NCI-H748 (cell line): ENCODE measurements around the gene ANAPC15.
A peak's percentile ranks its signal among the peaks of the same experiment; 100 is the strongest.

Experiments
- DNase-seq: peaks from one replicate; lab custom pipeline; 2025; ENCODE audit not compliant: unreplicated experiment; lab: John Stamatoyannopoulos, UW

Gene ANAPC15

DNA sequence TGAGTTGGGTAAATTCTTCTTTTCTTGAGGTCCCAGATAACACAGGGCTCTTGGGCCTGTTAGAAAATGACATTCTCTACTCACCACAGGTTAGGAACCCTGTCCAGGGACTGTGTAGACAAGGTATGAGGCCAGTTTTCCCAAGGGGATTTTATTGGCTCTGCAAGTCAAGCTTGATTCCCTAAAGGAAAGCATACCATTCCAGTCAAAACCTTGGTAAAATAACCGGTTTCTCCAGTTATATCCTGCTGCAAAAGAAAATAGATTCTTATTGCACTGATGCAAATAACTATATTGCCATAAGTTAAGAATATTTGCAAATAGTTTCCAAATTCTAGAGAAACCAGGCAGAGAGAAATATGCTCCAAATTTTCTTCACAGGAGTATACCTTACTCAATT, 13.5 kb upstream of the ANAPC15 start:
- DNase-seq = no peak

- DNase-seq = no peak
Measured at GRCh38 chr11:72124046-72124445, 11.6 kb upstream of the ANAPC15 start.

GRCh38 chr11:72123117-72123653, 10.7 kb upstream of the ANAPC15 start:
- no peak for DNase-seq

GRCh38 chr11:72122607-72123006, 10.1 kb upstream of the ANAPC15 start:
- DNase-seq = no peak

GRCh38 chr11:72120930-72121329, 8.4 kb upstream of the ANAPC15 start:
- DNase-seq = no peak

DNA sequence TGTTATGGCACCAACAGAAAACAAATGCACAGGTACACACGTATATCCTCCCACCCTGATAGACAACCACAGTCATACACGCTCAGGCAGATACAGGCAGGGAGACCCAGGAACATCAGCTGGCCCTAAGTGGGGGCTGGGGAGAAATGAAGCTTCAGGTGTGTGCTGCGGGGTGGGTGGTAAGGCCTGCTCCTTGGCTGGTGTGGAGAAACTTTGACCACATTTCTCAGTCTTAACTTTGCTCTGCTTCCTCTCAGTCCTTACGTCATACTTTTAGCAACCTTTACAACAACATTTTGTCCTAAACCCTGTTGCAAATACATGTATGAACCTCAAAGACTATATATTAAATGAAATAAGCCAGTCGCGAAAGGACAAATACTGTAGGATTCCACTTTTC, 6.7 kb upstream of the ANAPC15 start:
- no peak for DNase-seq

GRCh38 chr11:72116019-72116755, 3.7 kb upstream of the ANAPC15 start:
- no peak for DNase-seq

- DNase-seq = no peak
Measured at GRCh38 chr11:72114570-72114969, 2.1 kb upstream of the ANAPC15 start.

DNA sequence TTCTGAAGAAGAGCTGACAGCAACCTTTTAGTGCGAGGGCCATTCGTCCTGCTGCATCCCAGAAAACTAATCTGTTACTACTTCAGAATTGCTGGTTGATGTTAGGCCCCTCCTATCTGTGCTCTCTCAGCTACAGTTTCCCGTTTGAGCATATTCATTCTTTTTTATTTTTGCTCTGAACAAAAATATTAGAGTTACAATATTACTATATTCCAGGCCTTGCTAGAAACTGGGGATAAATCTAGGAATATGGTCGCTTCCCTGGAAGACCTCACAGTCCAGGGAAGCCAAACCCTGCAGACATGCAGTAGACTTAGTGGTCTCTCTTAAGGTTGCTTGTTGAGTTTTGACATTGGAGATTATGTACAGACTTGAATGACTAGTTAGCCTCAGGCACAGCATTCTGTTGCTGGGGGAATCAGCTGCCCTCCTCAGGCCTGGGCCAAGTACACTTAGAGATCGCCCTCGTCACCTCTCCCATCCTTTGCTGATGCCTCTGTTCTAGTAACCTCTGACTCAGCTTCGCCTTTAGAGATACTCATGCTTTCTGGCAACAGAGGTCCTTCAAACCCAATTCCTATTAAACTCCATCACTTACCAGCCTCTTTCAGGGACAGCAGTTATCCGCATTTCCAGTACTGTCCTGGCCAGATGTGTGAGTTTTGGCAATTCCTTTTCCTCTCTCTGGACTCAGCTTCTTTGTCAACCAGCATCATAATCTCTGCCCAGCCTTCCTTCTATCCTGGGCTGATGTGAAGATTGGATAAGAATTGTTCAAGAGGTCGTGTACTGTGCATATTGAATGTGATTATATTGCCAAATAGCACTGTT, 698 bp upstream of the ANAPC15 start:
- DNase-seq = no peak

DNA sequence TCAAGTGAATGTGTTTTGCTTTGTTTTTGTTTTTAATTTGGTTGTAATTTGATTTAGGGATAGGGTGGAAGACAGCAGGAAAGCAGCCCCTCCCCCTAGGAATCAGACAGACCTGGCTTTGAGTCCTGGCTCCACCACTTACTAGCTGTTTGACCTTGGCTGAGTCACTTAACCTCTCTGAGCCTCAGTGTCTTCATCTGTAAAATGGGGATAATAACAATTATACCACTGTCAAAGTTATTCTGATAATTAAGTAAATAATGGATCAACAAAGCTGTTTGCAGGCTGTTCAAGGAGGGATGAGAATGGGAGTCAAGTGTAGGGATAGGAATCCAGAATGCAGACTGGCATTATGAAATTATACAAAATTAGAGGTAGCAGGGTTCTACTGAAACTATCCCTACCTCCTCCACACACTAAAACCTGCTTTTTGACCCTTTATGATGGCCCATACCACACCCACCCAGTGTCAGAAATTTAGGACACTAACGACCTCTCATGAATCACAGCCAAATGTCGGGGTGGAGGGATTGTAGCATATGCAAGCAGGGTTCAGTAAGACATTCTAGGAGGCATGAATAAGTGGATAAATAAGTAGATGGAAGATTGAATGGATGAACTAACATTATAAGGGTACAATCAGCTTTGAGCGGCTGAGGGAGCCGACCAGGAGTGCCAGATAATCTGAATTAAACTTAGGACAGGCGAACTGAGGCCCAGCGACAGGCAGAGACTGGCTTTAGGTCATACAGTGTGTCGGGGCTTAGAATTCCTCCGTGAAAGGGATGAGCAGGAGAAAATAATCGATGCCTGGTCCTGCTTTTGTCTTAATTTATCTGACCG, 974 bp downstream of the ANAPC15 start:
- DNase-seq = no peak

DNA sequence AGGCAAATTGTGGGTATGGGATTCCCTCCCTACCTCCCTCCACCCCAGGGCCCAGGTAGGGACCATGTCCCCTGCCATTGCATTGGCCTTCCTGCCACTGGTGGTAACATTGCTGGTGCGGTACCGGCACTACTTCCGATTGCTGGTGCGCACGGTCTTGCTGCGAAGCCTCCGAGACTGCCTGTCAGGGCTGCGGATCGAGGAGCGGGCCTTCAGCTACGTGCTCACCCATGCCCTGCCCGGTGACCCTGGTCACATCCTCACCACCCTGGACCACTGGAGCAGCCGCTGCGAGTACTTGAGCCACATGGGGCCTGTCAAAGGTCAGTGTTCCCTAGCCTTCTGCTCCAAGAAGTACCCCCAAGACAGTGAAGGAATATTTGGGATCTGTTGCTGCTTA, 6.6 kb downstream of the ANAPC15 start, which contains the start of gene TOMT:
TOMT (plus strand) TSS at position 37 of the 400 bp plus-strand sequence; CDS start at position 65, 28 bp downstream.
- DNase-seq = no peak

DNA sequence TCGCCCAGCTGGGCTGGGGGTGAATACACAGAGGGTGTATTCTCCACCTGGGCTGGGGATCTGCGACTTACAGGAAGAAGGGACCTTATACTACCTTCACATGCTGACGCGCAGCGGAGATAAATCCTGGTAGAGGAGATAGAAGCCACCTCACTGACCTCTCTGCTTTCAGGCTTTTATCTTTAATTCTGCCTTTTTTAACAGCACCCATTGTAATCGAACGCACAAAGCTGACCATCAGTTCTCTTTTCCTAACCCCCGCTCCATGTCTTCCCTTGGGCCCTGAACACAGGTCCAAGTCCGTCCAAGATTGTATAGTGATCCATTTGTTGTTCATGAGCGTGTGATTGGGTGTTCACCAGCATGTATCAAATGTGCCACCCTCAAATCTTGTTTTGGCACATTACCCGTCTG, 8.7 kb downstream of the ANAPC15 start:
- DNase-seq = no peak

DNA sequence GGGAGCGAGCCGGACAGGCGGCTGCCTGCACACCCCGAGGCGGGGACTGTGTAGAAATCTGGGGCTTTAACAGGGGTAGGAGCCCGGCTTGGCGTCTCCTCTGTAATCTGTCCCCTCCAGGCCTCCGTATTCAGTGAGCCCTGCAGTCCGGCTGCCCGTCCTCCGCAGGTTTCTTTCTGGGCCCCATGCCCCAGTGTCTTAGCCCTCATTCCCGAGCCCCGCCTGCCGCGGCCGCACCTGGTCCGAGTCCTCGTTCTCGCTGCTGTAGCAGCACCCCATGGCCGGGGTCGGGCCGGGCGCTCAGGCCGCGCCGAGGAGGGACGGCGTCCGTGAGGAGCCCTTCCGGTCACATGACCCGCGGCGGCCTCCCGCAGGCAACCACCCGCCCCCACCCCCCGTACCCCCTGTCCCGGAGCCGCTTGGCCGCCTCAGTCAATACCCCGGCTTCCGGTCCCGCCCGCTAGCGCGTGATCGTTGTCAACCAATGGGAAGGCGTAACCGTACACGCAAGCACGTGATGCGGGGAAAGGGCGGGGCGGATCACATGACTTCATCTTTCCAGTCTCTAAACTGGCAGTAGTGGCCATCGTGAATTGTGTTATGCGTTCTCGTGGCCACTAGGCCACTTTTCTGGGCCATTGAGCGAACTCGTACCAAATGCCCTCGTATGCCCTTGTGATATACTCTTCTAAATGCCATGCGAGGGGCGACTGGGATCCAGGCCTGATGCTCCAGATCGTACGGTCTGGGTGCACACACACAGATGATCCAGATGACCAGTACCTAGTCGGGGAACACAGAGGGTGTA, 9.3 kb downstream of the ANAPC15 start, which contains the start of gene LAMTOR1:
LAMTOR1 (minus strand) TSS at position 352 of the 808 bp plus-strand sequence; CDS start at position 279, 73 bp downstream.
- peak; percentile 99 for DNase-seq

- no peak for DNase-seq
Measured at GRCh38 chr11:72102631-72102945, 9.9 kb downstream of the ANAPC15 start.

DNA sequence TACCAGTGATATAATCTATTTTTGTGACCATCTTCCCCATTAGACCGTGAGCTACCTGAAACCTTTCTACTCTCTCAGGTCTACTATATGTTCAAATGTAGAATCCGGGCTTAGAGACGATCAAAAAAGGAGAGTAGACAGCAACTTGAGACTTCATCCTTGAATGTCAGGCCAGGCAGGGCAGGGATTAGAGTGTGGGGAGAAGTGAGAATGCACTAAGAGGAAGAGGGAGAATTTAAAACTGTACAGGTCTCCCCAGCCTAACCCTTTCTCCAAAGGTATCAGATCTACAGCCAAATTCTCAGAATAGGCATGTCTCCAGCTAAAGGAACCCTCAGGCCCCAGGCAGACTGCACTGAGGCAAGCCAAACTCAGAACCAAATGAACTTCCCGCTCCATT, 10.3 kb downstream of the ANAPC15 start:
- no peak for DNase-seq

DNA sequence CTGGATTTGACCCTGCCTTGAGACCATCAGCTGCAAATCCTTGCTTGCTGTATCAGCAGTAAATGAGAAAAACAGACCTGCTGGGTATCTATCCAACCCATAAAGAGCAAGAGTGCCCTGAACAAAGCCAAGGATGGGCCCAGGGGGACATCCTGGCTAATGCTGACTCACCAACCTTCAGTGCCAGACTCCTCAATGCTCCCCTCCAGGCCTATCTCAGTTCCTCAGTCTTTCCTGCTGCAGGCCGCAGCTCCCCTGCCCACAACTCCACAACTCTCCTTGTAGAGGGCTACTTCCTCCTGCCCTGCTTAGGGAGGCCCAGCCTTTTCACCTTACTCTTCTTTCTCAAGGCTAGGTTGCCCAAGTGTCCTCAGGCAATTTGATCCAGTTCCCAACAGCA, 12.0 kb downstream of the ANAPC15 start:
- no peak for DNase-seq

DNA sequence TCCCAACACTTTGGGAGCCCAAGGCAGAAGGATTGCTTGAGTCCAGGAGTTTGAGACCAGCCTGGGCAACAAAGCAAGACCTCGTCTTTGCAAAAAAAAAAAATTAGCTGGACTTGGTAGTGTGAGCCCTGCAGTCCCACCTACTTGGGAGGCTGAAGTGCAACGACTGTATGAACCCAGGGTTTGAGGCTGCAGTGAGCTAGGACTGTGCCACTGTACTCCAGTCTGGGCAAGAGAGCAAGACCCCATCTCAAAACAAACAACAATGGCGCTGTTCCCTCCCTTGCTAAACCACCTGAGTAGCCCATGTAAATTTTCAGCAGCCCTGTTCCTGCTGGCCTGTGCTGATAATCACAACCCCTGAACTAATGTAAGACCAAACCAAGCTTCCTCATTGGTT, 12.5 kb downstream of the ANAPC15 start:
- no peak for DNase-seq

DNA sequence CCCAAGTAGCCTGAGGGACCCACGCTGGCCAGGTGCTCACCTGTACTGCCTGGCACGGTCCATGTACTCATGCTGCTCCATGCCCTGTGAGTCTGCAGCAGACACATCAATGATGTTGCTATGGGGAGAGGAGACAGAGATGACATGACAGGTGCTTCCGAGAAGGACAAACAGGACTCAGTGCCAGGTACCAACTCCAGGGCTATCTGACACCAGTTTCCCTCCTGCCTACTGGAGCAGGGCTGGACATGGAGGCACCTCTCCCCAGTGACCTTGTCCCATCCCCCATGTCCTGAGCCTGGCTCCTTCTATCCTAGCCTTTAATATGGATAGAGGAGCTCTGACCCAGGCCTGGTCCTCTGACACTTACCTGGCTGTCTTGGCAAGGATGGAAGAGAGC, 13.8 kb downstream of the ANAPC15 start:
- DNase-seq = no peak

DNA sequence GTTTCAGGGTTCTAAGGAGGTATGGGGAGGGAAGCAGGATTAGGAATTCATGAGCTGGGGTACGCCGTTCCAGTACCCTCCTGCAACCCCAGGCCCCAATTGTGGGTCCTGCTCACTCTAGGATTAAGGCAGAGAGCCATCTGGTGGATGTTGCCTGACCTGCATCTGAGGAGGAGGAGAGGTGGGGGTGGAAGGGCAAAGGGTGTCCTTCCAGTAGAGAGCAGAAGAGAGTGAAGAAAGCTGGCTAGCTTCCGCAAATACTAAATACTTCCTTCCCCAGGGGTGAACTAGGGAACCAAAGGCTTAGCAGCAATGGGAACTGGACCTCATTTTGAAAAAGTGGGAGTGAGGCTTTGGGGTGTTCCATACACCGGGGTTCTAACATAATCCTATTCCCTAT, 21.2 kb downstream of the ANAPC15 start:
- DNase-seq = peak; percentile 46

- DNase-seq = no peak
Measured at GRCh38 chr11:72088076-72088808, 24.3 kb downstream of the ANAPC15 start.
